Activated T-cell treated with anti-CD3 and anti-CD28 coated beads, Interleukin-2, amount 50 U/mL, for 72 hours (primary cell): Measurements from ENCODE around the gene PXYLP1. TPM values are rescaled to one million over a fixed set of nuclear protein-coding genes. Genes with fewer than 3 reads are reported as not detected.

Experiments used
- ATAC-seq, 2 donors: fragments of 150-1000 bp; cut with Tn5 transposase; replicated peaks in 1 of 2; 2 replicates each; pipeline ENCODE4 v1.10.0; 2021; ENCODE audit warnings: moderate library complexity in 2 of 2, mild to moderate bottlenecking in 1 of 2
- DNase-seq, 2 donors: peaks; one replicate each; pipeline ENCODE4 v3.0.0; 2021 to 2022; ENCODE audit warnings: mixed read lengths in 1 of 2
- H3K27ac Mint-ChIP-seq: one replicate; pipeline ENCODE4 v1.8.0; 2022; ENCODE audit warnings: mild to moderate bottlenecking, moderate library complexity, mixed read lengths
- H3K27me3 Mint-ChIP-seq: one replicate; pipeline ENCODE4 v1.8.0; 2022; ENCODE audit warnings: low read depth, mixed read lengths
- H3K36me3 Mint-ChIP-seq, 2 donors: one replicate each; pipeline ENCODE4 v1.8.0; 2022; ENCODE audit warnings: mixed read lengths in 2 of 2, mild to moderate bottlenecking in 1 of 2; ENCODE audit not compliant: insufficient read depth in 2 of 2
- H3K4me1 Mint-ChIP-seq: one replicate; pipeline ENCODE4 v1.8.0; 2022; ENCODE audit warnings: low read depth, mixed read lengths
- H3K4me3 Mint-ChIP-seq, 2 donors: one replicate each; pipeline ENCODE4 v1.8.0; 2022; ENCODE audit warnings: mild to moderate bottlenecking in 2 of 2, mixed read lengths in 2 of 2, moderate library complexity in 2 of 2
- H3K9me3 Mint-ChIP-seq, 2 donors: one replicate each; pipeline ENCODE4 v1.8.0; 2022; ENCODE audit warnings: mixed read lengths in 2 of 2
- total RNA-seq, 2 donors: library from RNA; stranded (reverse); gene quantifications; one replicate each; pipeline ENCODE4 v1.2.3, GENCODE V29; 2022

PXYLP1 gene
- total RNA-seq, 2 donors from 2014 or later = 13.2 to 14.3 TPM

DNA sequence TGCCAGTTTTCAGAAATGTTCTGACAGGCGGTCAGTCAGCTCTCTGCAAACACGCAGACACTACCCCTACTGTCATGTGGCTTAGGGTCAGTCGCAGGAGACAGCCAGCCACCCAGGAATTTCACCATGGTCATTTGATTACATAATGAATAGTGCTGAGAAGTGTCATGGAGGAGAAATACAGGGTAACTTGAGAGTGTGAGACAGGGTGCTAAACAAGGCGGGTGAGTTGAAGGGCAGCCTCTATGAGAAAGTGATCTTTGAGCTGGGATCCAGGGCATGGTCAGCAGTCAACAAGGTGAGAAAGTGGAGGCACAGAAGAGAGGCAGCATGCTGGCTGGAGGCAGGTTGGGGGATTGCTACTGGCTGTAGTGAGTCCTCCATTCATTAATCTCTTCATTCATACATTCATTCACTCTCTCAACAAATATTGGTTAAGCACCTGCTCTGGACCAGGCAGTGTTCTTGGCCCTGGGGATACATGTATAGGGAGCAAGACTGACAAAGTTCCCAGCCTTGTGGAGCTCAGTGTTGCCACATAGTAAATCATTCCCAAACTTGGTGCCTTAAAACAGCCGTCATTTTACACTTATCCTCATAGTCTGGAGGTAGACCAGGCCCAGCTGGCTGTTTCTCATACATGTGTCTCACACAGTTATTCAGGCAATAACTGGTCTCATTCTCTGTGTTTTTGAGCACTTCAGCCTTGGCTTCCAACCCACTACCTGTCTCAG, 14.8 kb downstream of the PXYLP1 start:
- no peaks in the 10 kb centered on the region for H3K27me3 Mint-ChIP-seq
- H3K4me1 Mint-ChIP-seq = peaks cover 28% of the 10 kb centered on the region
- no peak for DNase-seq
- H3K36me3 Mint-ChIP-seq = peaks cover 0 to 2% of the 10 kb centered on the region in 2 donors
- no peak overlapping the region for H3K4me3 Mint-ChIP-seq
- H3K27ac Mint-ChIP-seq = no peak overlapping the region
- H3K9me3 Mint-ChIP-seq = no peaks in the 10 kb centered on the region
- no peak for ATAC-seq

DNA sequence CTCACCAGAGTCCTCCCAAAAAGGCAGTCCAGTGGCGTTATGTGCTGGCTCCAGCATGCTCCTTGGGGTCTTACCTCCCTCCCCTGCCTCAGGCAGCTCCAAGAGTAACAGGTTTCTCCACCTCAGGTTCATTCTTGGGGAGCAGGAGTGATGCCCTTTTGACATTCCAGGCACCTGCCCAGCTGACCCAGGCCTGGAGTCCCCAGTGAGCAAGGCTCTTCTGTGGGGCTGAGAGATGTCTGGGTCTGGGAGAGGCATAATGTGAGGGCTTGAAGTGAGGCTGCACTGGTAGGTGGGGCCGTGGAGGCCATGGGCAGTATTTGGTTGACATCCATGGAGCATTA, 15.3 kb downstream of the PXYLP1 start:
- Mint-ChIP-seq H3K4me1 (peaks cover 24% of the 10 kb centered on the region), H3K9me3 (no peaks in the 10 kb centered on the region), H3K27me3 (no peaks in the 10 kb centered on the region), H3K4me3 (no peak overlapping the region), H3K36me3 (peaks cover 0 to 2% of the 10 kb centered on the region in 2 donors), H3K27ac (no peak overlapping the region)
- ATAC-seq = no peak
- no peak for DNase-seq

DNA sequence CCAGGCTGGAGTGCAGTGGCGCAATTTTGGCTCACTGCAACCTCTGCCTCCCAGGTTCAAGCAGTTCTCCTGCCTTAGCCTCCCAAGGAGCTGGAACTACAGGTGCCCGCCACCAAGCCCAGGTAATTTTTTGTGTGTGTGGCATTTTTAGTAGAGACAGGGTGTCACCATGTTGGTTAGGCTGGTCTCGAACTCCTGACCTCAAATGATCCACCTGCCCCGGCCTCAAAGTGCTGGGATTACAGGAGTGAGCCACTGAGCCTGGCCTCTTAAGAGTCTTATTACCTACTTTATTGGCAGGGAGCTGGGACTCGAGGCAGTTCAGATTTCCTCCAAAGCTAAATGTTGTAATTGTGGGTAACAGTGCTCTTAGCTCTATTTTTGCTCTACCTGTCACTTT, 16.4 kb downstream of the PXYLP1 start:
- H3K27me3 Mint-ChIP-seq = no peaks in the 10 kb centered on the region
- no peak for ATAC-seq

DNA sequence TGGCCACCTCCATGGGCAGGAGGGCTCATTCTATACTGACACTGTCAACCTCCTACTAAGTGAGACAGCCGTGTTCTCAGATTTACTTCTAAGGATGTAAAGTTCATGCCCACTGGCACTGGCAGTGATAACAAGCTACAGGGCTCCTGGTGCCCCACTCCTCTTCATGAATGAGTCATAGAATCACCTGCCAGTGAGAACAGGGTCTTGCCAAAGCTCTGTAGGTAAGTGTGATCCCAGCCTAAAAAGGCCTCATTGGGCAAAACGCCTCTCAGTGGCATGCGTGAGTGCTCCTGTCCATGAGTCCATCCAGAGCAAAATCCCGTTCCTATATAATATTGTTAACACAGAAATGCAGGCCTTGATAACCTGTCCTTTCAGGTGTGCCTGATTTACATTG, 17.4 kb downstream of the PXYLP1 start:
- ATAC-seq = peak in 1 of 2 donors; percentile 26
- H3K4me3 Mint-ChIP-seq = no peak overlapping the region
- peaks cover 14% of the 10 kb centered on the region for H3K4me1 Mint-ChIP-seq
- H3K27me3 Mint-ChIP-seq = no peaks in the 10 kb centered on the region
- H3K9me3 Mint-ChIP-seq = no peaks in the 10 kb centered on the region
- no peaks in the 10 kb centered on the region for H3K36me3 Mint-ChIP-seq
- no peak for DNase-seq
- no peak overlapping the region for H3K27ac Mint-ChIP-seq

More for the DNA sequence above, 16.4 kb downstream of the PXYLP1 start:
- Mint-ChIP-seq H3K36me3 (no peaks in the 10 kb centered on the region), H3K9me3 (no peaks in the 10 kb centered on the region), H3K27ac (no peak overlapping the region), H3K4me3 (no peak overlapping the region), H3K4me1 (peaks cover 22% of the 10 kb centered on the region)
- DNase-seq = no peak

DNA sequence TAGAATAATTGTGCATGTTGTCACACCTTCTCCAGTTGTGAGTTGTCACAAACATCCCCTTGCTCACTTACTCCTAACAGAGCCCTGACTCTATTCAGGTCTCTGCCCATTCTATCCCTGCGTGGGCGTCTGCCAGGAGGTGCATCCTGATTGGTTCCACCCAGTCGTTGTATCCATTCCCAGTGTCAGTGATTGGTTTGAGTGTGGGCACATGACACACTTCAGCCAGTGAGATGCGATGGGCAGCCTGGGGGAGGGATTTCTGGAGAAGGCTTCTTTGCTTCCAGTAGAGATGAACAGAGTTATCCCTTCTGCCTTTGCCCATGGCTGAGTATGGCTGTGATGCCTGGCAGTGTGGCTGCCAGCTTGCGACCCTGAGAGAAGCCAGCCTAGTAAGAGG, 18.7 kb downstream of the PXYLP1 start:
- H3K4me3 Mint-ChIP-seq = no peak overlapping the region
- no peaks in the 10 kb centered on the region for H3K27me3 Mint-ChIP-seq
- no peaks in the 10 kb centered on the region for H3K9me3 Mint-ChIP-seq
- H3K36me3 Mint-ChIP-seq = no peaks in the 10 kb centered on the region
- DNase-seq (no peak), ATAC-seq (no peak)
- no peak overlapping the region for H3K27ac Mint-ChIP-seq
- peaks cover 18% of the 10 kb centered on the region for H3K4me1 Mint-ChIP-seq

DNA sequence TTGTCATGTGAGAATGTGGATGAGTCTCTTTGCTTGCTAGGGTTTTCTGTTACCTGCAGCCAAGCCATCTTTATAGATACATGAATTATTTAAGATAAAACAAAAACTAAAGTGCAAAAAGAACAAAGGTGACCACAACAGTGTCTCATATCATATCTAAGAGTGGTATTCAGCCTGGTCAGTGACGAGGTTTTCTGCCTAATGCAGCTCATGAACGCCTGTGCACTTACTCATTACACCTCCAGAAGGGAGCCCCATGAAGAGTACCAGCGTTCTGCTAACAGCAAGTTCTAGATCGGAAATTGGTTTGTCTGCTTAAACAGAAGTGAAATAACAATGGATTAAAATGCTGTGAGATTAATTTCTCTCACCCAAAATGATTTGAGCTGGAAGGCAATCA, 19.2 kb downstream of the PXYLP1 start:
- Mint-ChIP-seq H3K27me3 (no peaks in the 10 kb centered on the region), H3K27ac (no peak overlapping the region), H3K36me3 (no peaks in the 10 kb centered on the region), H3K9me3 (no peaks in the 10 kb centered on the region), H3K4me3 (no peak overlapping the region), H3K4me1 (peaks cover 23% of the 10 kb centered on the region)
- DNase-seq = no peak
- no peak for ATAC-seq

DNA sequence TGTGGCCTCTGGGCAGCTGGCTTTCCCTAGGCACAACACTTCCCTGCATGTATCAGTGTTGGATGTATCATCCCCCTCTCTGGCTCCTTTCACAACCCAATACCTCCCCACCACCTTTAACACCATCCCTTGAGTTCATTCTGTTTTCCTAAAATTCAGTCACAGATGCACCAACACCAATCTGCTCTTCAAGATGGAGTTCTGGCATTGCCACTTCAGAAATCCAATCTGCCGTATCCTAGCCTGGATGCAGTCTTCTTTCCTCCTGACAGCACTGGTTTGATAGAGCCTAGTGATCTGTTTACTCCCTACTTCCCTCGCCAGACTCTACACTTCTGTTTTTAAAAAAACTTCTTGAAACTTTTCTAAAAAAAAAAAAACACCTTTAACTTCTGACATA, 21.7 kb downstream of the PXYLP1 start:
- Mint-ChIP-seq H3K4me3 (no peak overlapping the region), H3K9me3 (no peaks in the 10 kb centered on the region), H3K36me3 (no peaks in the 10 kb centered on the region), H3K27ac (peak overlapping the region; percentile 74), H3K4me1 (peaks cover 41% of the 10 kb centered on the region), H3K27me3 (no peaks in the 10 kb centered on the region)
- ATAC-seq (no peak), DNase-seq (no peak)

DNA sequence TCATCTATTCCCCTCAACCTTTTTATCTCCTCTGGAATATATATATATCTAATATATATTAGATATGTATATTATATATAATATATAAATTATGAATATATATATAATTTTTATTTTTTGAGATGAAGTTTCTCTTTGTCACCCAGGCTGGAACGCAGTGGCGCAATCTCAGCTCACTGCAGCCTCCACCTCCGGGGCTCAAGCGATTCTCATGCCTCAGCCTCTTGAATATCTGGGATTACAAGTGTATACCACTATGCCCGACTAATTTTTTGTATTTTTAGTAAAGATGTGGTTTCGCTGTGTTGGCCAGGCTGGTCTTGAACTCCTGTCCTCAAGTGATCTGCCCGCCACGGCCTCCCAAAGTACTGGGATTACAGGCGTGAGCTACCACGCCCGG, 22.2 kb downstream of the PXYLP1 start:
- H3K9me3 Mint-ChIP-seq = no peaks in the 10 kb centered on the region
- peak overlapping the region; percentile 74 for H3K27ac Mint-ChIP-seq
- H3K4me1 Mint-ChIP-seq = peaks cover 46% of the 10 kb centered on the region
- no peaks in the 10 kb centered on the region for H3K27me3 Mint-ChIP-seq
- no peaks in the 10 kb centered on the region for H3K36me3 Mint-ChIP-seq
- H3K4me3 Mint-ChIP-seq = no peak overlapping the region
- ATAC-seq = no peak
- no peak for DNase-seq

DNA sequence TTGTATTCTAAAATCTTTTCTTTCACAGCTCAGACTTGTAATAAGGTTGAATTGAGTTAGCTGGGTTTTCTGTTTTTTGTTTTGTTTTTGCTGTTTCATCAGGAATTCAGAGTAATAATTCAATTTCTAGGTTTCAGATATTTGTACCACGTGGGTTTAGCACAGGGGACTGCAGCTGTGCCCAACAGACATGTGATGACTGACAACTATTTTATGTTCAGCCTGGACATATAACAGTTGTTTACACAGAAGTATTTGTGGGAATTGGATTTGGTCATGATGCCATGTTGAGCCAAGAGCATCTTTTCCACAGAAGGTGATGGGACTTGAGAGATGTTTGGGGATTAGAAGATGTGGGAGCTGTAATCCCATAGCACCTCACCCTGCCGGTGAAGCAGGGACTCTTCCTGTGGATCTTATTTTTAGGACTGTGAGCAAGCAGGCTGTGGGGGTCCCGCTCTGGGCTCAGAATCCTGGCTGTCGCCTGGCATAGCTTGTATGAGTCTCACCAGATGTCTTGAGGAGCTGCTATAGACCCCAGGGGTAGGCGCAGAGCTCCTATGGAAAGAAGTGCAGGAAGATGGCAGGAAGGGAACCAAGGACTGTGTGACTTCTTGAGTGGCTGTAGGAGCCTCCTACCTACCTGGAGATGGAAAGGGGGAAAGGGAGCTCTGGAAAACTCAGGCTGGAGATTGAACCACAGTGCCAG, 23.7 kb downstream of the PXYLP1 start:
- H3K27me3 Mint-ChIP-seq = no peaks in the 10 kb centered on the region
- ATAC-seq = no peak
- H3K27ac Mint-ChIP-seq = peak overlapping the region; percentile 68
- H3K9me3 Mint-ChIP-seq = no peaks in the 10 kb centered on the region
- H3K4me1 Mint-ChIP-seq = peaks cover 48% of the 10 kb centered on the region
- H3K4me3 Mint-ChIP-seq = peak overlapping the region in 1 of 2 donors; percentile 45
- DNase-seq = no peak
- H3K36me3 Mint-ChIP-seq = no peaks in the 10 kb centered on the region

DNA sequence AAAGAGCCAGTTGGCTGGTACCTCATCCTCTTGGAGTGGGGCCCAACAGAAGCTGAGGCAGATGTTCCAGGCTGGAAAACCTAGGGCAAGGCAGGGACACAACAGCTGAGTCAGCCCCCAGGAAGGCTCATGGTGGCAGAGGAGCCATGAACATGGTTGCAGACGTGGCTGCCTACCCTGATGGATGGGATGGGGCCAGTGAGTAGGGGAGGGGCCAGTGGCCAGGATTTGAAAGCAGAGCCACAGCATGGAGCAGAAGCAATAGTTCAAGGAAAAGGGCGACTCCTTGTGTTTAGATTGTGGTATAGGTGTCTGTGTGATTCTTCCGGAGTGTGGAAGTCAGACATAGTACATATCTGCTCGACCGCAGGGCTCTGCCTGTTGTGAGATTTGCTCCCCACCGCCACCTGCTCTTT, 24.2 kb downstream of the PXYLP1 start:
- peak; percentile 87 to 90 for ATAC-seq
- H3K4me1 Mint-ChIP-seq = peaks cover 53% of the 10 kb centered on the region
- H3K9me3 Mint-ChIP-seq = no peaks in the 10 kb centered on the region
- no peaks in the 10 kb centered on the region for H3K27me3 Mint-ChIP-seq
- no peaks in the 10 kb centered on the region for H3K36me3 Mint-ChIP-seq
- H3K4me3 Mint-ChIP-seq = peak overlapping the region; percentile 45 to 60
- DNase-seq = peak; percentile 36 to 59
- H3K27ac Mint-ChIP-seq = peak overlapping the region; percentile 48

DNA sequence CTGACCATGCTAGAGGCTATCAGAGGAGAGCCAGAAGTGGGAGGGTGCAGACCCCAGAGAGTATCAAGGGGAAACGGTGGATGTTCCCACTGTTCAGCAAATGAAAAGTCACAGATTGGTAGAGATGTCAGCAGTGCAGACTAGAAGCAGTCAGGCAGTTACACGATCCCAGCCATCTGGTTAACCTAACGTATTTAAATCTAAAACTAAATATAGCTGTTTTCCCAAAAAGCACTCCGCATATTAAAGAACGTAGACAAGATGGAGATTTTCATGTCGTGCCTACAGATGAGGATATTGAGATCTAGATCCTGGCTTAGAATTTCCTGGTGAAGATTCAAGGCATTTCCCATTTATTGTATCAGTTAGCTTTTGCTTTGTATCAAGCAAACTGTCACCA, 25.2 kb downstream of the PXYLP1 start:
- Mint-ChIP-seq H3K4me3 (no peak overlapping the region), H3K9me3 (no peaks in the 10 kb centered on the region), H3K4me1 (peaks cover 63% of the 10 kb centered on the region), H3K27me3 (no peaks in the 10 kb centered on the region), H3K36me3 (no peaks in the 10 kb centered on the region), H3K27ac (no peak overlapping the region)
- no peak for DNase-seq
- ATAC-seq = no peak

DNA sequence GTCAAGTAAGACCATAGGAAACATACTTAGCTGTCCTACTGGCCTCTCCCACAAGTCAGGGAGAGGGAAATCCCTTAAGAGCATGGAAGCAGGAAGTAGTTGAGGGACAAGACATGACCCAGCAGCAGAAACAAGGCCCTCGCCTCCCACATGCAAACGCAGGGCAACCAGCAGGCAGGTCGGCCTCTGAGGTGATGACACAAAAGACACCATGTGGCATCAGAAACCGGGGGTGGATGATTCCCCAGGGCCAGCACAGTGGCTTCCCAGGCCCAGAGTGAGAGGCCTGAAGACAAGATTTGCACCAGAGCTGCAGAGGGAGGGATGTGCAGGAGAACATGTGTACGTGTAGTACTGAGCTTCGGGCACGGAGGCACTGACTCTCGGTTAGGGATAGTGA, 26.3 kb downstream of the PXYLP1 start:
- Mint-ChIP-seq H3K27ac (peak overlapping the region; percentile 79), H3K36me3 (no peaks in the 10 kb centered on the region), H3K4me1 (peaks cover 69% of the 10 kb centered on the region), H3K4me3 (peak overlapping the region; percentile 7 to 21), H3K9me3 (no peaks in the 10 kb centered on the region), H3K27me3 (no peaks in the 10 kb centered on the region)
- peak; percentile 55 to 63 for DNase-seq
- ATAC-seq = peak; percentile 64 to 66

DNA sequence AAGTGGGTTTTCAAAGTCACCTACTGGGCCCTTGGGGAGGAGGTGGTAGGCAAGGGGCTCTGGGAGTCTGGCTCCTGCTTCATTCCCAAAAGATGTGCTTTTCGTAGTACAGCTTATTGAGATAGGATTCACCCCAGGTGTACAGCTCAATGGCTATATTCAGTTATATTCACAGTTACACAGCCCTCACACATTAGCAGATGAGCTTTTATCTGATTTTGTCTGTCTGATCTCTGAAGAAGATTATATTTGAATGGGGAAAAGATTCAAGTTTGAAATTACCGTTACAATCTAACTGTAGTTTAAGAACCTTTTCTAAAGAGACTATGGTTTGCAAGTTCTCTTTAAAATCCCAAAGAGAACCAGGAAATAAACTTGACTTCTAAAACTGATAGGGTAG, 27.3 kb downstream of the PXYLP1 start:
- H3K27ac Mint-ChIP-seq = no peak overlapping the region
- H3K9me3 Mint-ChIP-seq = no peaks in the 10 kb centered on the region
- no peak overlapping the region for H3K4me3 Mint-ChIP-seq
- H3K4me1 Mint-ChIP-seq = peaks cover 72% of the 10 kb centered on the region
- DNase-seq (no peak), ATAC-seq (no peak)
- no peaks in the 10 kb centered on the region for H3K27me3 Mint-ChIP-seq
- H3K36me3 Mint-ChIP-seq = no peaks in the 10 kb centered on the region
